ENCODE data around the gene SCARB1. TPM values are rescaled to one million over a fixed set of nuclear protein-coding genes. Genes with fewer than 3 reads are reported as not detected.

SCARB1 gene
- total RNA-seq, 1 experiment from 2014 or later: 31.3 TPM

- Mint-ChIP-seq H3K36me3 (ENCODE audit: insufficient read depth in 1 of 3, low read depth in 3 of 3) (no peaks in the 10 kb centered on the region), H3K4me3 (no peak overlapping the region), H3K9me3 (peaks cover 0 to 5% of the 10 kb centered on the region in 2 experiments; a peak in 3 of 5 replicates), H3K27ac (no peak overlapping the region; a peak in 1 of 7 replicates), H3K27me3 (ENCODE audit: low read depth) (peaks cover 3% of the 10 kb centered on the region), H3K4me1 (peaks cover 0 to 4% of the 10 kb centered on the region in 2 experiments; a peak in 2 of 4 replicates)
- no peaks in the 10 kb centered on the region for H3K79me2 ChIP-seq (ENCODE audit: insufficient read depth, low read length)
- no peak overlapping the region for H3K14ac ChIP-seq (ENCODE audit: insufficient read depth, low read length)
- H3K23me2 ChIP-seq (ENCODE audit: insufficient read length, low read depth, low read length, poor library complexity, severe bottlenecking): no peaks in the 10 kb centered on the region
- H3K9ac ChIP-seq (ENCODE audit: extremely low read depth, insufficient read length, low read length): no peak overlapping the region
- no CpG with 5 or more reads among the region's 5 CpGs for WGBS (ENCODE audit: extremely low coverage, insufficient read length, low lambda C conversion rate)
- no peak overlapping the region for H4K91ac ChIP-seq (ENCODE audit: insufficient read length, low read depth, low read length)
- H3K4me1 ChIP-seq (ENCODE audit: insufficient read depth, low read length): no peaks in the 10 kb centered on the region
- H3K27ac ChIP-seq (ENCODE audit: insufficient read length, low read depth, low read length): no peak overlapping the region
- no peak overlapping the region for H3K4me2 ChIP-seq (ENCODE audit: insufficient read depth, insufficient read length, low read length)
- no peak overlapping the region for H4K8ac ChIP-seq (replicated peaks; ENCODE audit: insufficient read length, low read depth, low read length)
- no peak overlapping the region for H3K56ac ChIP-seq (ENCODE audit: insufficient read length, low read depth, low read length)
- no peaks in the 10 kb centered on the region for H3K27me3 ChIP-seq (ENCODE audit: insufficient read depth, low read length)
- H4K20me1 ChIP-seq (ENCODE audit: control insufficient read depth, insufficient read depth, insufficient read length): no peaks in the 10 kb centered on the region
- no peaks in the 10 kb centered on the region for H3K79me1 ChIP-seq (ENCODE audit: insufficient read depth, low read depth, low read length, poor library complexity, severe bottlenecking)
- no peak for DNase-seq
- no peak overlapping the region for H2BK20ac ChIP-seq (ENCODE audit: low read depth, low read length, poor library complexity, severe bottlenecking)
- no peak overlapping the region for H2BK15ac ChIP-seq (ENCODE audit: low read depth, low read length)
- no peaks in the 10 kb centered on the region for H3K9me3 ChIP-seq (ENCODE audit: control insufficient read depth, low read depth, low read length)
- no peak overlapping the region for H3K4ac ChIP-seq (ENCODE audit: low read depth, low read length)
- no peak overlapping the region for H2BK5ac ChIP-seq (ENCODE audit: insufficient read length, low read length)
- H2AFZ ChIP-seq (ENCODE audit: low read length): no peak overlapping the region
- H3K18ac ChIP-seq (ENCODE audit: insufficient read length, low read depth, low read length): no peak overlapping the region
- no peak overlapping the region for H3K23ac ChIP-seq (ENCODE audit: insufficient read length, low read depth, low read length)
- TF ChIP-seq CTCF (conservative IDR thresholded peaks at IDR 0.05): no peak
- no peak overlapping the region for H2BK120ac ChIP-seq (ENCODE audit: low read depth, low read length, poor library complexity, severe bottlenecking)
- H2AK5ac ChIP-seq (ENCODE audit: insufficient read length, low read length): no peak overlapping the region
- H4K5ac ChIP-seq (ENCODE audit: insufficient read length, low read depth, low read length): no peak overlapping the region
- H3T11ph ChIP-seq (ENCODE audit: low read length): no peak overlapping the region
- H2BK12ac ChIP-seq (ENCODE audit: insufficient read length, low read depth, low read length): no peak overlapping the region
Measured at GRCh38 chr12:124896461-124896860, 32.8 kb upstream of the SCARB1 start.
